Effector memory CD8-positive, alpha-beta T cell (primary cell): ENCODE data around the gene PFAS.

Experiments
- ATAC-seq: fragments of 150-1000 bp; cut with Tn5 transposase; replicated peaks from 2 replicates; pipeline ENCODE4 v1.10.0; 2021; ENCODE audit warnings: mild to moderate bottlenecking, moderate library complexity
- DNase-seq, 3 experiments: peaks; one replicate each; pipeline ENCODE4 v3.0.0; 2021
- H3K27ac Mint-ChIP-seq, 2 donors: one replicate each; pipeline ENCODE4 v1.8.0; 2022; ENCODE audit warnings: mild to moderate bottlenecking in 2 of 2, mixed read lengths in 2 of 2, moderate library complexity in 2 of 2
- H3K27me3 Mint-ChIP-seq, 2 donors: one replicate each; pipeline ENCODE4 v1.8.0; 2022; ENCODE audit warnings: mixed read lengths in 2 of 2
- H3K36me3 Mint-ChIP-seq: one replicate; pipeline ENCODE4 v1.8.0; 2022; ENCODE audit warnings: mild to moderate bottlenecking, moderate library complexity, mixed read lengths; ENCODE audit not compliant: insufficient read depth
- H3K4me1 Mint-ChIP-seq, 2 donors: one replicate each; pipeline ENCODE4 v1.8.0; 2022; ENCODE audit warnings: low read depth in 2 of 2, mixed read lengths in 2 of 2
- H3K4me3 Mint-ChIP-seq, 2 donors: one replicate each; pipeline ENCODE4 v1.8.0; 2022; ENCODE audit warnings: mild to moderate bottlenecking in 2 of 2, mixed read lengths in 2 of 2, moderate library complexity in 2 of 2
- H3K9me3 Mint-ChIP-seq, 2 donors: one replicate each; pipeline ENCODE4 v1.8.0; 2022; ENCODE audit warnings: mixed read lengths in 2 of 2

The PFAS gene

GRCh38 chr17:8312726-8313600 is 63.9 kb downstream of the PFAS start:
- H3K4me3 Mint-ChIP-seq = no peak overlapping the region
- no peaks in the 10 kb centered on the region for H3K9me3 Mint-ChIP-seq
- peaks cover 4 to 8% of the 10 kb centered on the region in 2 donors for H3K4me1 Mint-ChIP-seq
- peaks cover 51 to 70% of the 10 kb centered on the region in 2 donors for H3K27me3 Mint-ChIP-seq
- ATAC-seq (no peak), DNase-seq (no peak)
- no peaks in the 10 kb centered on the region for H3K36me3 Mint-ChIP-seq
- H3K27ac Mint-ChIP-seq = no peak overlapping the region

- Mint-ChIP-seq H3K27ac (no peak overlapping the region), H3K4me1 (peaks cover 2 to 7% of the 10 kb centered on the region in 2 donors), H3K9me3 (no peaks in the 10 kb centered on the region), H3K36me3 (no peaks in the 10 kb centered on the region), H3K4me3 (no peak overlapping the region), H3K27me3 (peaks cover 51 to 85% of the 10 kb centered on the region in 2 donors)
- DNase-seq (no peak), ATAC-seq (no peak)
These were observed 66.0 kb downstream of the PFAS start for GRCh38 chr17:8314797-8315763.

- ATAC-seq = no peak
- no peak for DNase-seq
- Mint-ChIP-seq H3K27ac (no peak overlapping the region), H3K27me3 (peaks cover 51 to 85% of the 10 kb centered on the region in 2 donors), H3K4me1 (peaks cover 0 to 2% of the 10 kb centered on the region in 2 donors), H3K4me3 (no peak overlapping the region), H3K9me3 (no peaks in the 10 kb centered on the region), H3K36me3 (no peaks in the 10 kb centered on the region)
These were observed 66.7 kb downstream of the PFAS start for GRCh38 chr17:8315764-8316217.

- no peaks in the 10 kb centered on the region for H3K9me3 Mint-ChIP-seq
- H3K27ac Mint-ChIP-seq = no peak overlapping the region
- no peaks in the 10 kb centered on the region for H3K36me3 Mint-ChIP-seq
- no peaks in the 10 kb centered on the region for H3K4me1 Mint-ChIP-seq
- H3K4me3 Mint-ChIP-seq = no peak overlapping the region
- ATAC-seq = no peak
- DNase-seq = no peak
- H3K27me3 Mint-ChIP-seq = peaks cover 35 to 80% of the 10 kb centered on the region in 2 donors
These were observed 69.2 kb downstream of the PFAS start for GRCh38 chr17:8318010-8318935.
